Keratinocyte (primary cell): ENCODE results near the gene DKC1. TPM values are rescaled to one million over a fixed set of nuclear protein-coding genes. Genes with fewer than 3 reads are reported as not detected.

ENCODE experiments used
- DNase-seq: peaks from one replicate; pipeline ENCODE4 v3.0.0-alpha.2; 2011; ENCODE audit warnings: low read depth, missing footprints, low spot score
- FAIRE-seq: peaks from 2 replicates; lab custom pipeline; 2011; peaks lifted over from hg19 to GRCh38; lab: Jason Lieb, UNC
- H2AFZ ChIP-seq: 2 replicates; pipeline ENCODE4 v1.6.0; 2012; ENCODE audit warnings: low read length, control low read depth, inconsistent platforms; ENCODE audit not compliant: control insufficient read depth
- H3K27ac ChIP-seq: 2 replicates; pipeline ENCODE4 v1.5.1; 2011; ENCODE audit warnings: low read length; ENCODE audit not compliant: control insufficient read depth, insufficient read depth
- H3K27me3 ChIP-seq: 3 replicates; pipeline ENCODE4 v1.6.0; 2011; ENCODE audit warnings: low read length; ENCODE audit not compliant: control insufficient read depth, insufficient read depth; ENCODE audit errors: extremely low read depth
- H3K36me3 ChIP-seq, 2 experiments: 2 replicates in 1 of 2; 3 replicates in 1 of 2; pipeline ENCODE4 v1.5.1; 2011; ENCODE audit warnings: low read length in 2 of 2, mild to moderate bottlenecking in 1 of 2; ENCODE audit not compliant: control insufficient read depth in 2 of 2, insufficient read depth in 2 of 2; ENCODE audit errors: extremely low read depth in 1 of 2
- H3K4me1 ChIP-seq: 3 replicates; pipeline ENCODE4 v1.5.1; 2011; ENCODE audit warnings: low read length; ENCODE audit not compliant: control insufficient read depth, insufficient read depth; ENCODE audit errors: extremely low read depth
- H3K4me2 ChIP-seq: 3 replicates; pipeline ENCODE4 v1.6.0; 2011; ENCODE audit warnings: low read depth, low read length; ENCODE audit not compliant: control insufficient read depth, insufficient read depth; ENCODE audit errors: extremely low read depth
- H3K4me3 ChIP-seq, 3 experiments: fragments of 200-600 bp in 1 of 3; sonication (generic) in 1 of 3; 2 replicates in 2 of 3; 3 replicates in 1 of 3; pipeline ENCODE4 v1.5.1; 2011 to 2016; ENCODE audit warnings: low read length in 3 of 3, mild to moderate bottlenecking in 3 of 3, control low read depth in 2 of 3, inconsistent platforms in 1 of 3, low read depth in 1 of 3, mixed read lengths in 1 of 3, mixed run types in 1 of 3, moderate library complexity in 1 of 3; ENCODE audit not compliant: control insufficient read depth in 2 of 3, insufficient read depth in 2 of 3; ENCODE audit errors: extremely low read depth in 1 of 3
- H3K79me2 ChIP-seq: 2 replicates; pipeline ENCODE4 v1.6.0; 2012; ENCODE audit warnings: low read length; ENCODE audit not compliant: control insufficient read depth, insufficient read depth
- H3K9ac ChIP-seq: 3 replicates; pipeline ENCODE4 v1.6.0; 2011; ENCODE audit warnings: low read length; ENCODE audit not compliant: control insufficient read depth, insufficient read depth; ENCODE audit errors: extremely low read depth
- H3K9me1 ChIP-seq: 3 replicates; pipeline ENCODE4 v1.6.0; 2011; ENCODE audit warnings: low read length; ENCODE audit not compliant: control insufficient read depth, insufficient read depth; ENCODE audit errors: extremely low read depth
- H3K9me3 ChIP-seq: 2 replicates; pipeline ENCODE4 v1.5.1; 2012; ENCODE audit warnings: low read depth, low read length; ENCODE audit not compliant: control insufficient read depth
- H4K20me1 ChIP-seq: 3 replicates; pipeline ENCODE4 v1.6.0; 2011; ENCODE audit warnings: low read length; ENCODE audit not compliant: control insufficient read depth, insufficient read depth; ENCODE audit errors: extremely low read depth
- EZH2 ChIP-seq: IDR thresholded peaks from one replicate; pipeline ENCODE4 v1.6.1; 2012; ENCODE audit warnings: inconsistent platforms, mild to moderate bottlenecking, low read length, moderate library complexity
- dilution Hi-C: fragments of 300-500 bp; cut with MboI; formaldehyde crosslinking; loops from one replicate; pipeline ENCODE4 v1.7.0; 2020; ENCODE audit warnings: low sequenced_read_pairs; ENCODE audit not compliant: extremely low pct_ligation_motif_present
- polyA plus RNA-seq, 5 experiments: library from polyadenylated mRNA; depleted of rRNA in 3 of 5; stranded (reverse) in 3 of 5; stranded (forward) in 1 of 5; unstranded in 1 of 5; fragments of >200 nt; gene quantifications; 1 replicate in 1 of 5; 2 replicates in 3 of 5; 3 replicates in 1 of 5; pipeline versions ENCODE4 v1.2.1 to v1.2.3, GENCODE V29; 2011 to 2012; ENCODE audit warnings: missing spikeins in 2 of 5, low read depth in 1 of 5, low replicate concordance in 1 of 5
- TF ChIP-seq, protein P1 (sequence below), 3 experiments: IDR thresholded peaks in 1 of 3; conservative IDR thresholded peaks in 1 of 3; optimal IDR thresholded peaks in 1 of 3; 2 replicates in 2 of 3; 3 replicates in 1 of 3; pipeline versions ENCODE3 to v1.5.1; 2011; ENCODE audit warnings: low read length in 3 of 3, mild to moderate bottlenecking in 3 of 3, moderate library complexity in 2 of 3, control low read depth in 1 of 3, inconsistent platforms in 1 of 3; ENCODE audit not compliant: insufficient read depth in 2 of 3; ENCODE audit errors: extremely low read depth in 1 of 3

DKC1 gene
- polyA plus RNA-seq, 1 donor (not counting 4 experiments of a cell fraction or from before 2014, with no cell fraction given) = 80.7 TPM

DNA sequence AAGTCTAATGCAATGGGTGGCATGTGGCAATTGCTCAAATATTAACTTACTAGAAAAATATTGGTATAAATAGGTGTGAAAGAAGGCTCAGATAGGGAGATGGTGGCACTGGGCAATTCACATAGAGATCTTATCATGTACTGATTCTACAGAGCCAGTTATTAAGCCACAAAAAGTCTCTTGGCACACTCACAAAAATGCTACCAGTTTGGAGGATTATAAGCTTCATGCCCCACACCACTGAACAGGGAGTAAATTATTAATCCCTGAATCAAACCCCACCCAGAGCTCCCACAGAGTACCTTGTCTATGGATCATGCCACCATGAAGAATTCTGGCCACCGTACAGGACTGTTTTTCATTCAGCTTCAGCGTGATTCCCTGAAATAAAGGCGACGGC, 28.8 kb downstream of the DKC1 start:
- Histone ChIP-seq H3K79me2 (no peaks in the 10 kb centered on the region), H3K4me1 (no peaks in the 10 kb centered on the region), H3K27me3 (no peaks in the 10 kb centered on the region), H3K9ac (no peak overlapping the region), H3K27ac (no peak overlapping the region), H3K9me1 (no peaks in the 10 kb centered on the region), H3K4me3 (no peak overlapping the region), H3K36me3 (no peaks in the 10 kb centered on the region), H4K20me1 (no peaks in the 10 kb centered on the region), H3K9me3 (no peaks in the 10 kb centered on the region), H3K4me2 (no peak overlapping the region), H2AFZ (no peak overlapping the region)
- dilution Hi-C loops = no loop called here
- DNase-seq (no peak), FAIRE-seq (no peak)
- TF ChIP-seq, protein P1, sequence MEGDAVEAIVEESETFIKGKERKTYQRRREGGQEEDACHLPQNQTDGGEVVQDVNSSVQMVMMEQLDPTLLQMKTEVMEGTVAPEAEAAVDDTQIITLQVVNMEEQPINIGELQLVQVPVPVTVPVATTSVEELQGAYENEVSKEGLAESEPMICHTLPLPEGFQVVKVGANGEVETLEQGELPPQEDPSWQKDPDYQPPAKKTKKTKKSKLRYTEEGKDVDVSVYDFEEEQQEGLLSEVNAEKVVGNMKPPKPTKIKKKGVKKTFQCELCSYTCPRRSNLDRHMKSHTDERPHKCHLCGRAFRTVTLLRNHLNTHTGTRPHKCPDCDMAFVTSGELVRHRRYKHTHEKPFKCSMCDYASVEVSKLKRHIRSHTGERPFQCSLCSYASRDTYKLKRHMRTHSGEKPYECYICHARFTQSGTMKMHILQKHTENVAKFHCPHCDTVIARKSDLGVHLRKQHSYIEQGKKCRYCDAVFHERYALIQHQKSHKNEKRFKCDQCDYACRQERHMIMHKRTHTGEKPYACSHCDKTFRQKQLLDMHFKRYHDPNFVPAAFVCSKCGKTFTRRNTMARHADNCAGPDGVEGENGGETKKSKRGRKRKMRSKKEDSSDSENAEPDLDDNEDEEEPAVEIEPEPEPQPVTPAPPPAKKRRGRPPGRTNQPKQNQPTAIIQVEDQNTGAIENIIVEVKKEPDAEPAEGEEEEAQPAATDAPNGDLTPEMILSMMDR (optimal IDR thresholded peaks at IDR 0.05 in 1 of 3, IDR thresholded peaks at IDR 0.05 in 1 of 3, conservative IDR thresholded peaks at IDR 0.05 in 1 of 3; ENCODE audit: extremely low read depth in 1 of 3, insufficient read depth in 2 of 3, low read length in 3 of 3) = no peak
- TF ChIP-seq EZH2 = no peak

GRCh38 chrX:154791939-154792338, 29.3 kb downstream of the DKC1 start:
- dilution Hi-C loops = no loop called here
- no peak for TF ChIP-seq EZH2
- TF ChIP-seq, protein P1 (optimal IDR thresholded peaks at IDR 0.05 in 1 of 3, IDR thresholded peaks at IDR 0.05 in 1 of 3, conservative IDR thresholded peaks at IDR 0.05 in 1 of 3; ENCODE audit: extremely low read depth in 1 of 3, insufficient read depth in 2 of 3, low read length in 3 of 3) = no peak
- Histone ChIP-seq H3K9me3 (no peaks in the 10 kb centered on the region), H3K27me3 (no peaks in the 10 kb centered on the region), H4K20me1 (no peaks in the 10 kb centered on the region), H3K9ac (no peak overlapping the region), H3K4me1 (no peaks in the 10 kb centered on the region), H3K4me3 (no peak overlapping the region), H3K9me1 (no peaks in the 10 kb centered on the region), H3K4me2 (no peak overlapping the region), H3K79me2 (no peaks in the 10 kb centered on the region), H3K36me3 (no peaks in the 10 kb centered on the region), H2AFZ (no peak overlapping the region), H3K27ac (no peak overlapping the region)
- FAIRE-seq (no peak), DNase-seq (no peak)
